ENCODE results near the gene UBE2Q2.

Gene UBE2Q2

GRCh38 chr15:75887178-75887577 is 43.9 kb downstream of the UBE2Q2 start:
- no peak for TF ChIP-seq CTCF (IDR thresholded peaks at IDR 0.05)
- H3K36me3 ChIP-seq (ENCODE audit: control insufficient read depth, insufficient read depth, low read length): no peaks in the 10 kb centered on the region

GRCh38 chr15:75891895-75892294 is 48.6 kb downstream of the UBE2Q2 start:
- no peak for TF ChIP-seq CTCF (IDR thresholded peaks at IDR 0.05)
- H3K27ac ChIP-seq: no peak overlapping the region
- no peak overlapping the region for H3K9ac ChIP-seq
- H3K27me3 ChIP-seq (ENCODE audit: control insufficient read depth, insufficient read depth, low read length): no peaks in the 10 kb centered on the region
- H3K9me3 ChIP-seq (ENCODE audit: control insufficient read depth, low read length): no peaks in the 10 kb centered on the region
- no peak overlapping the region for H2AFZ ChIP-seq
- no peak overlapping the region for H3K4me3 ChIP-seq (ENCODE audit: low read depth, low read length)
- no peaks in the 10 kb centered on the region for H3K4me1 ChIP-seq
- no peaks in the 10 kb centered on the region for H3K79me2 ChIP-seq
- H3K4me2 ChIP-seq (ENCODE audit: low read length): no peak overlapping the region
- H3K36me3 ChIP-seq (ENCODE audit: control insufficient read depth, insufficient read depth, low read length): no peaks in the 10 kb centered on the region

More at GRCh38 chr15:75887178-75887577, 43.9 kb downstream of the UBE2Q2 start:
- Histone ChIP-seq H3K4me3 (ENCODE audit: low read depth, low read length) (no peak overlapping the region), H3K4me1 (no peaks in the 10 kb centered on the region), H3K79me2 (no peaks in the 10 kb centered on the region), H3K4me2 (ENCODE audit: low read length) (no peak overlapping the region), H3K27me3 (ENCODE audit: control insufficient read depth, insufficient read depth, low read length) (no peaks in the 10 kb centered on the region), H2AFZ (no peak overlapping the region), H3K27ac (no peak overlapping the region), H3K9me3 (ENCODE audit: control insufficient read depth, low read length) (no peaks in the 10 kb centered on the region), H3K9ac (no peak overlapping the region)

GRCh38 chr15:75895731-75896130 is 52.5 kb downstream of the UBE2Q2 start:
- Histone ChIP-seq H3K36me3 (ENCODE audit: control insufficient read depth, insufficient read depth, low read length) (no peaks in the 10 kb centered on the region), H2AFZ (no peak overlapping the region), H3K4me2 (ENCODE audit: low read length) (no peak overlapping the region), H3K79me2 (no peaks in the 10 kb centered on the region), H3K27me3 (ENCODE audit: control insufficient read depth, insufficient read depth, low read length) (no peaks in the 10 kb centered on the region), H3K9ac (no peak overlapping the region), H3K27ac (no peak overlapping the region), H3K9me3 (ENCODE audit: control insufficient read depth, low read length) (no peaks in the 10 kb centered on the region), H3K4me3 (ENCODE audit: low read depth, low read length) (no peak overlapping the region), H3K4me1 (no peaks in the 10 kb centered on the region)
- TF ChIP-seq CTCF (IDR thresholded peaks at IDR 0.05): no peak

DNA sequence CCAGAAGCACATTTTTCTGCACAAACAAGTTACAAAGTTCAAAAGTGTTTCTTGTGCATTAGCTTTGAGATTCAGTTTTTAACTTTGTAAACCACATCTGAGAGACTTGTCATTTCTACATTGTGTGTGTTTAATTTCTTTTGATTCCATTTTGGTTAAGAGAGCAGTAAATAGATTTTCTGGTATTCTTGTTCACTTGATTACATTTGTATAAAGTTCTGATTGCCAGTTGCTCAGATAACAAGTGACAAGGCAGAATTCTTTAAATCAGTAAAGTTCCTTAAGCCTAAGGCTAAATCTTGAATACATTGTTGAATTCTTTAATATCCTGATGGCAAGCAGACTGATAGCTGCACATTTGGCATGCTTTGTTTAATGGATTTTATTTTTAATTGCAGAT is 57.3 kb downstream of the UBE2Q2 start:
- TF ChIP-seq CTCF (IDR thresholded peaks at IDR 0.05): no peak
- Histone ChIP-seq H3K27ac (no peak overlapping the region), H3K9me3 (ENCODE audit: control insufficient read depth, low read length) (no peaks in the 10 kb centered on the region), H3K79me2 (no peaks in the 10 kb centered on the region), H3K9ac (no peak overlapping the region), H3K4me3 (ENCODE audit: low read depth, low read length) (no peak overlapping the region), H3K4me2 (ENCODE audit: low read length) (no peak overlapping the region), H2AFZ (no peak overlapping the region), H3K36me3 (ENCODE audit: control insufficient read depth, insufficient read depth, low read length) (no peaks in the 10 kb centered on the region), H3K27me3 (ENCODE audit: control insufficient read depth, insufficient read depth, low read length) (no peaks in the 10 kb centered on the region), H3K4me1 (peaks cover 2% of the 10 kb centered on the region)

DNA sequence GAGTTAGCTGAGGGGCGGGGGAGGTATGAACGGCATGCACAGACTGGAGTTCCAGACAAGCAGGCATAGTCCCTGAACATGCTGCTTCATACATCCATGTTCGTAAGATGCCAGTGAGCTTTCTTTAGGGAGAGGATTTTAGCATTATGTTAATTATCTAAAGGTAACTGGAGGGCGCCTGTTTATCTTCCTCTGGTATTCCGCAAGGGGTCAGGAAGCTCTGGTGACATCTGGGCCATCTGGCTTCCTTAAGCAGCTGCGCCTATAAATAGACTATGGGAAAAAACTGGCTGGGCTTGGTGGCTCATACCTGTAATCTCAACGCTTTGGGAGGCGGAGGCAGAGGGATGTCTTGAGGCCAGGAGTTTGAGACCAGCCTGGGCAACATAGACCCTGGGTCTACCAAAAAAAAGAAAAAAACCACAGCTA is 58.9 kb downstream of the UBE2Q2 start:
- Histone ChIP-seq H3K27ac (no peak overlapping the region), H3K4me2 (ENCODE audit: low read length) (no peak overlapping the region), H3K9ac (no peak overlapping the region), H3K79me2 (peaks cover 2% of the 10 kb centered on the region), H3K36me3 (ENCODE audit: control insufficient read depth, insufficient read depth, low read length) (no peaks in the 10 kb centered on the region), H3K9me3 (ENCODE audit: control insufficient read depth, low read length) (no peaks in the 10 kb centered on the region), H3K4me1 (peaks cover 2% of the 10 kb centered on the region), H3K4me3 (ENCODE audit: low read depth, low read length) (no peak overlapping the region), H3K27me3 (ENCODE audit: control insufficient read depth, insufficient read depth, low read length) (no peaks in the 10 kb centered on the region), H2AFZ (no peak overlapping the region)
- no peak for TF ChIP-seq CTCF (IDR thresholded peaks at IDR 0.05)
